ENCODE data around the gene NDFIP2. TPM values are rescaled to one million over a fixed set of nuclear protein-coding genes. Genes with fewer than 3 reads are reported as not detected.
"Not testable (repeated sequence)": the region's sequence is repeated elsewhere in the genome, so short reads cannot be mapped to it uniquely, and the experiment has no call there.

The NDFIP2 gene
- total and polyA plus RNA-seq, 3 donors from 2014 or later, result 25.3 to 56.1 (median 33.8) TPM

GRCh38 chr13:79571147-79571546 lies 90.2 kb downstream of the NDFIP2 start:
- intact Hi-C loops (cut with DNase I; ENCODE audit: low total_unique reads), result no loop called here
- Histone ChIP-seq H3K36me3 (ENCODE audit: low read depth, missing control alignments) (no peaks in the 10 kb centered on the region), H3K27me3 (no peaks in the 10 kb centered on the region), H3K4me3 (no peak overlapping the region), H3K4me1 (no peaks in the 10 kb centered on the region), H3K27ac (no peak overlapping the region), H3K9me3 (no peaks in the 10 kb centered on the region)
- no peak for DNase-seq
- TF ChIP-seq CTCF (IDR thresholded peaks at IDR 0.05), result no peak
- no peak for TF ChIP-seq POLR2A (IDR thresholded peaks at IDR 0.05)
- 83 to 85% methylated on average over 1 of the region's 1 CpG for WGBS, 2 donors

GRCh38 chr13:79573892-79574291 lies 92.9 kb downstream of the NDFIP2 start:
- H3K9me3 ChIP-seq; DNase-seq; H3K27ac ChIP-seq; H3K4me1 ChIP-seq; intact Hi-C loops (cut with DNase I; ENCODE audit: low total_unique reads); H3K27me3 ChIP-seq; H3K36me3 ChIP-seq (ENCODE audit: low read depth, missing control alignments); H3K4me3 ChIP-seq: not testable (repeated sequence)

GRCh38 chr13:79581870-79582315 lies 100.9 kb downstream of the NDFIP2 start:
- H3K27ac ChIP-seq, result no peak overlapping the region
- no peaks in the 10 kb centered on the region for H3K9me3 ChIP-seq
- H3K27me3 ChIP-seq, result no peaks in the 10 kb centered on the region
- no peaks in the 10 kb centered on the region for H3K4me1 ChIP-seq
- 90% methylated on average over 4 of the region's 4 CpGs; no CpG with 5 or more reads in 1 of the 2 donors for WGBS, 2 donors
- TF ChIP-seq POLR2A (IDR thresholded peaks at IDR 0.05) (no peak), CTCF (IDR thresholded peaks at IDR 0.05) (no peak)
- H3K36me3 ChIP-seq (ENCODE audit: low read depth, missing control alignments), result no peaks in the 10 kb centered on the region
- intact Hi-C loops (cut with DNase I; ENCODE audit: low total_unique reads), result no loop called here
- peak; percentile 21 for DNase-seq
- H3K4me3 ChIP-seq, result no peak overlapping the region

GRCh38 chr13:79582896-79583295 lies 101.9 kb downstream of the NDFIP2 start:
- no peaks in the 10 kb centered on the region for H3K36me3 ChIP-seq (ENCODE audit: low read depth, missing control alignments)
- WGBS, 2 donors, result 87 to 95% methylated on average over 1 of the region's 1 CpG
- H3K9me3 ChIP-seq, result no peaks in the 10 kb centered on the region
- intact Hi-C loops (cut with DNase I; ENCODE audit: low total_unique reads), result no loop called here
- H3K4me1 ChIP-seq, result no peaks in the 10 kb centered on the region
- H3K4me3 ChIP-seq, result no peak overlapping the region
- no peak for DNase-seq
- TF ChIP-seq POLR2A (IDR thresholded peaks at IDR 0.05) (no peak), CTCF (IDR thresholded peaks at IDR 0.05) (no peak)
- no peaks in the 10 kb centered on the region for H3K27me3 ChIP-seq
- H3K27ac ChIP-seq, result no peak overlapping the region

- H3K9me3 ChIP-seq, result no peaks in the 10 kb centered on the region
- WGBS, 2 donors, result 76 to 86% methylated on average over 1 of the region's 1 CpG
- peaks cover 7% of the 10 kb centered on the region for H3K4me1 ChIP-seq
- intact Hi-C loops (cut with DNase I; ENCODE audit: low total_unique reads), result no loop called here
- H3K27ac ChIP-seq, result no peak overlapping the region
- H3K4me3 ChIP-seq, result no peak overlapping the region
- H3K36me3 ChIP-seq (ENCODE audit: low read depth, missing control alignments), result no peaks in the 10 kb centered on the region
- H3K27me3 ChIP-seq, result no peaks in the 10 kb centered on the region
- DNase-seq, result no peak
- no peak for TF ChIP-seq CTCF (IDR thresholded peaks at IDR 0.05)
- no peak for TF ChIP-seq POLR2A (IDR thresholded peaks at IDR 0.05)
Observed at GRCh38 chr13:79585033-79585432, 104.1 kb downstream of the NDFIP2 start.
